T-cell (primary cell): ENCODE data around the gene TPRA1. TPM values are rescaled to one million over a fixed set of nuclear protein-coding genes. Genes with fewer than 3 reads are reported as not detected.

Source experiments
- ATAC-seq, 4 experiments: fragments of 200-7000 bp in 3 of 4; fragments of 150-1000 bp in 1 of 4; cut with Tn5 transposase; replicated peaks in 1 of 4; 1 replicate in 3 of 4; 2 replicates in 1 of 4; pipeline ENCODE4 v1.10.0; 2021; ENCODE audit warnings: moderate library complexity in 3 of 4, mild to moderate bottlenecking in 2 of 4, moderate number of reproducible peaks in 1 of 4
- CTCF ChIA-PET, 2 donors: fragments of 300-600 bp; sonication (Branson Sonifier 250); formaldehyde crosslinking; loops; one replicate each; lab custom pipeline; 2022; ENCODE audit warnings: antibody characterized with exemption in 2 of 2; lab: Charles Lee
- POLR2A ChIA-PET, 2 donors: fragments of 300-600 bp; sonication (Branson Sonifier 250); formaldehyde crosslinking; loops; one replicate each; lab custom pipeline; 2022; ENCODE audit warnings: antibody characterized with exemption in 2 of 2; lab: Charles Lee
- DNase-seq, 35 experiments: peaks; one replicate each; pipeline versions ENCODE4 v3.0.0 to v3.0.0-alpha.2; 2013 to 2023
- H3K27ac ChIP-seq: one replicate; pipeline ENCODE4 v1.5.1; 2013; ENCODE audit warnings: low read length
- H3K27me3 ChIP-seq, 2 experiments: replicated peaks in 1 of 2; 1 replicate in 1 of 2; 2 replicates in 1 of 2; pipeline versions ENCODE4 v1.6.1 to v1.7.0; 2013; ENCODE audit warnings: low read length in 1 of 2, mixed read lengths in 1 of 2; ENCODE audit not compliant: control insufficient read depth in 2 of 2, insufficient read depth in 2 of 2; ENCODE audit errors: extremely low read depth in 1 of 2
- H3K36me3 ChIP-seq, 2 donors: 1 replicate in 1 of 2; 2 replicates in 1 of 2; pipeline versions ENCODE4 v1.6.1 to v1.7.0; 2013; ENCODE audit warnings: low read length in 1 of 2; ENCODE audit not compliant: control insufficient read depth in 2 of 2, insufficient read depth in 1 of 2; ENCODE audit errors: extremely low read depth in 1 of 2
- H3K4me1 ChIP-seq, 2 experiments: 1 replicate in 1 of 2; 2 replicates in 1 of 2; pipeline versions ENCODE4 v1.6.1 to v1.7.0; 2013; ENCODE audit warnings: low read length in 2 of 2, mixed read lengths in 1 of 2; ENCODE audit not compliant: insufficient read depth in 2 of 2, control insufficient read depth in 1 of 2; ENCODE audit errors: extremely low read depth in 1 of 2
- H3K4me3 ChIP-seq, 2 donors: 1 replicate in 1 of 2; 2 replicates in 1 of 2; pipeline versions ENCODE4 v1.5.1 to v1.7.0; 2013; ENCODE audit warnings: mild to moderate bottlenecking in 2 of 2, low read length in 1 of 2, moderate library complexity in 1 of 2; ENCODE audit not compliant: control insufficient read depth in 1 of 2; ENCODE audit errors: extremely low read depth in 1 of 2
- H3K9me3 ChIP-seq: 2 replicates; pipeline ENCODE4 v1.7.0; 2013
- H3K27ac Mint-ChIP-seq, 2 donors: one replicate each; pipeline ENCODE4 v1.8.0; 2020 to 2021; ENCODE audit warnings: mild to moderate bottlenecking in 2 of 2, mixed read lengths in 2 of 2
- H3K27me3 Mint-ChIP-seq, 2 donors: one replicate each; pipeline ENCODE4 v1.8.0; 2021 to 2022; ENCODE audit warnings: mixed read lengths in 2 of 2
- H3K36me3 Mint-ChIP-seq: one replicate; pipeline ENCODE4 v1.8.0; 2021; ENCODE audit warnings: mixed read lengths
- H3K4me1 Mint-ChIP-seq, 3 donors: one replicate each; pipeline ENCODE4 v1.8.0; 2020 to 2022; ENCODE audit warnings: mixed read lengths in 3 of 3, mild to moderate bottlenecking in 1 of 3
- H3K4me3 Mint-ChIP-seq, 3 donors: one replicate each; pipeline ENCODE4 v1.8.0; 2020 to 2022; ENCODE audit warnings: mild to moderate bottlenecking in 3 of 3, mixed read lengths in 3 of 3, moderate library complexity in 3 of 3
- H3K9me3 Mint-ChIP-seq, 3 donors: one replicate each; pipeline ENCODE4 v1.8.0; 2020 to 2022; ENCODE audit warnings: mixed read lengths in 3 of 3
- WGBS: methylation state at CpG from one replicate; pipeline ENCODE4 v1.1.5; 2013; ENCODE audit warnings: missing lambda C conversion rate; ENCODE audit not compliant: insufficient coverage; 5-methylcytosine and 5-hydroxymethylcytosine counted together
- total RNA-seq, 35 experiments: library from RNA in 6 of 35; stranded (reverse) in 6 of 35; fragments of 120-200 nt in 1 of 35; gene quantifications; one replicate each; pipeline versions ENCODE4 v1.2.1 to v1.2.4 and lab custom pipeline; 2013 to 2026

Gene TPRA1
- total RNA-seq, 5 donors from 2014 or later (not counting 1 experiment from before 2014, with no cell fraction given), result 17.1 to 38.4 (median 34.6) TPM

DNA sequence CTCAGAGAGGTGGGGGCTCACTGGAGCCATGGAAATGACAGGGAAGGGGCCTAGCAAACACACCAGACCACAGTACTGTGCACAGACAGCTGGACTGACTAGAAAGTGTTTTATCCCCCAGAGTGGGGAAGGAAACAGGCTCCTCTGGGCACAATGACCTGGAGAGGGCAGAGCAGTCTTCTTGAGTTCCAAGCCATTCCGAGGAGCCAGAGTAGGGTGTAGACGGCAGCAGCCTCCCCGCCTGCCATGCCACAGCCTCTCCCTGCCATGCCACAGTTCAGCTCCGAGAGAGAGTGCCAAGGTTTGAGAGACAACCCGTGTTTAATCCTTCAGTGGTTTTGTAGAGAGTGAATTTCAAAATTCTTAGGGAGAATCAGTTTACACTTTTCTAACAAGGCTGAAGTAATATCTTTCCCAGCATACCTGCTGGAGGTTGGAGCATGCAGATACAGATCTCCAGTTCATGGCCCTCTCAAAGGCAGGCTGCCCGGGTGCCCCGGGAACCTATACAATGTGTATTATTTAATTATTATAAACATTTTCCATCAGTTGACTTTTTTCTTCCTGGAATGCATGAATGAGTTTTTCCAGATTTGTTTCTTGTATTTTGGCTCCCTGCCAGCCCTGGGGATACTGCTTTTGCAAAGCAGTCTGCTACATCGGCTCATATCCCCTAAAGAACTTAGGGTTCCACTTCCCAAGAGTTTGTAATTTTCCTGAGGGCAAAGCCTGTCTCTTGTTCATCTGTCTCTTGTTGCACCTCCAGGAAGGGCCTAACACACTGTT lies 41.7 kb upstream of the TPRA1 start:
- H3K27ac ChIP-seq, result no peak overlapping the region
- ATAC-seq (no peak), DNase-seq (no peak)
- H3K36me3 ChIP-seq, result no peaks in the 10 kb centered on the region
- ChIA-PET POLR2A (no interaction called here), CTCF (no interaction called here)
- Mint-ChIP-seq H3K9me3 (no peaks in the 10 kb centered on the region), H3K27ac (no peak overlapping the region), H3K4me3 (no peak overlapping the region), H3K4me1 (peaks cover 20 to 27% (median 25%) of the 10 kb centered on the region in 3 donors), H3K27me3 (peaks cover 21 to 46% of the 10 kb centered on the region in 2 donors), H3K36me3 (no peaks in the 10 kb centered on the region)
- peaks cover 12 to 22% of the 10 kb centered on the region in 2 experiments for H3K4me1 ChIP-seq
- no peak overlapping the region for H3K4me3 ChIP-seq
- H3K27me3 ChIP-seq, result peaks cover 5 to 28% of the 10 kb centered on the region in 2 experiments
- no peaks in the 10 kb centered on the region for H3K9me3 ChIP-seq
- WGBS, result 100% methylated on average over 2 of the region's 8 CpGs

DNA sequence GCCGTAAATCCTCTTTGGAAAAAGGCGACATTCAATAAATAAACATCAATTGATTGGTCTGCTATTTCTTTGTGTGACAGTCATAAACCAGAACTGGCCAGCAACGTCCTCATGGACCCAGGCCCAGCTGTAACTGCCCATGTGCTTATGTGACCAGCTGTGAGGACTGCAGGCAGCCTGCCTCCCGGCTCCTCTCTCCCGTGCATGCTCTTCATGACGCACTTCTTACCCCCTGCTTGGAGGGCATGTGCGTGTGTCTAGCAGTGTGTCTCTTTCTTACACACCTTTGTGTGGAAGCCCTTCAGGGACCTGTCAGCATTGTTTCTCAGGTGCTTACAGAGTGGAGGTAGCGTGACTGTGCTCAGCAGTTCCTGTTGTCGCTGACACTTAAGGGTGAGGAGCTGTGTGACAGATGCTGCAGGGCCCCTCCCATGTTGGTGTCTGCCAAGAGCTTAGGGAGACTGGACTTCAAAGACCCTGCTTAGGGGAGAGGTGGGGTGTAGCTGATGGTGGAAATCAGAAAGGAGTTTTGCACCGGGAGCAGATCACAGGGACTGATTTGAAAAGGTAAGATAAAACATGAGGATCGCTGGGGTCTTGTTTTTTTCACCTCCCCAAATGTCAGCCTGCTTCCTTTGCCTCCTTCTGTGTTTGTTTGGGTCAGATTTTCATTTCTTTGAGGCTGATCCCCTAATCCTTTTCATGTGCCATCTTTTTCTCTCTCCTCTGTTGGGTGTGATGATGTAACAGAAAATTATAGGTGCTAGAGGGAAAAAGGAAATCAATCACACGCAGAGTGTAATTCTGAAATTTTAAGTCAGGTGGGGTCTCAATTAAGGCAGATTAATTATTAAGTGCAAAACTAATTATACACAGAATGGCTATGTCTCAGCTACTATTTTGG lies 40.5 kb upstream of the TPRA1 start:
- peaks cover 5 to 28% of the 10 kb centered on the region in 2 experiments for H3K27me3 ChIP-seq
- ChIA-PET POLR2A (no interaction called here), CTCF (no interaction called here)
- no peak for DNase-seq
- no peak overlapping the region for H3K27ac ChIP-seq
- ATAC-seq, result no peak
- no peaks in the 10 kb centered on the region for H3K36me3 ChIP-seq
- no peaks in the 10 kb centered on the region for H3K36me3 Mint-ChIP-seq
- peaks cover 24 to 38% (median 36%) of the 10 kb centered on the region in 3 donors for H3K4me1 Mint-ChIP-seq
- no peaks in the 10 kb centered on the region for H3K9me3 ChIP-seq
- H3K27me3 Mint-ChIP-seq, result peaks cover 20 to 46% of the 10 kb centered on the region in 2 donors
- no peaks in the 10 kb centered on the region for H3K9me3 Mint-ChIP-seq
- H3K4me1 ChIP-seq, result peaks cover 11 to 28% of the 10 kb centered on the region in 2 experiments
- H3K27ac Mint-ChIP-seq, result no peak overlapping the region
- peak overlapping the region in 2 of 3 donors; percentile 60 to 96 for H3K4me3 Mint-ChIP-seq
- WGBS, result 94% methylated on average over 7 of the region's 12 CpGs
- no peak overlapping the region for H3K4me3 ChIP-seq

DNA sequence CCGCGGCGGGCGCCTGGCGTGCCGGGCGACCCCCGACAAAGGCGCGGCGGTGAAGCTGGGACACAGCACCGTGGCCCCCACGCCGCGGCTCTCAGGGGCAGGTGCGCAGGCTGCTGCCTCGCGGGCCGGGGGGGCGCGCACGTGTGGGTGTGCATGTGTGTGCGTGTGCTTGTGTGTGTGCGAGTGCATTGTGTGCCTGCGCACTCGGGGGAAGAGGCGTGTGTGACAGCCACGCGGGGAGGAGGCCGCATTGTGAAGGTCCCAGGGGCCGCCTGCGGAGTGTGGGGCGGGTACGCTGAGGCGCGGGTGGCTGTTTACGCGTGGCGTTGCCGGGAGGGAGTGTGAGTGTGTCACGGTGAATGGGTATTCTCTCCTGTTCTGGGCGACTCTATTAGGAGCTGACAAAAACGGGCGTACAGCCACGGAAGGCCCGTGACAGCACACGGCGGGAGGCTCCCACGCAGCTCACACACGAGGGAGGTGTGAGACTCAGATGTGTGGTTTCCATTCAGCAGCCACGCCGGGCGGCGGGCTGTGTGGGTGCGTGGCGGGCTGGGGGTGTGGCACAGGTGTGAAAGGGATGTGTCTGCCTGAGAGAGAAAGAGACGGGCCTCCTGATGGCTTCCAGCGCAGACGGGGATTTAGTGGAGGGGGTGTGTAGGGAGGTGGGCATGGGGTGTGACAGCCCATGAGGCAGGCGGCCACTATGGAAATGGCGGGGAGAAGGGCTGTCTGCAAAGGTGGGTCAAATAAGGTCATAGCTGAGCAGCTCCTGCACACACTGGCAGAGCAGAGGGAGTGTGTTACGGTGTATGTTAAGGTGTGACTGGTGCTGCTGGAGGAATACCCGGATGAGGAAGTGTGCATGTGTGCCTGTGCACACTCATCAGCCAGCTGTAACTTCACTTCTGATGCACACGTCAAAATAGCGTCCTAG lies 39.2 kb upstream of the TPRA1 start:
- Histone ChIP-seq H3K4me1 (peaks cover 11 to 28% of the 10 kb centered on the region in 2 experiments), H3K27ac (no peak overlapping the region), H3K4me3 (peak overlapping the region; percentile 47 to 64), H3K36me3 (no peaks in the 10 kb centered on the region), H3K9me3 (no peaks in the 10 kb centered on the region), H3K27me3 (peaks cover 5 to 28% of the 10 kb centered on the region in 2 experiments)
- peak overlapping the region; percentile 25 to 52 for H3K27ac Mint-ChIP-seq
- DNase-seq (peak in 30 of 35 experiments; percentile 13 to 67 (median 28)), ATAC-seq (peak; percentile 50 to 63 (median 57))
- H3K4me3 Mint-ChIP-seq, result peak overlapping the region; percentile 84 to 96 (median 85)
- H3K4me1 Mint-ChIP-seq, result peaks cover 24 to 38% (median 38%) of the 10 kb centered on the region in 3 donors
- WGBS, result 10% methylated on average over 54 of the region's 65 CpGs
- H3K9me3 Mint-ChIP-seq, result no peaks in the 10 kb centered on the region
- POLR2A ChIA-PET, result no interaction called here
- no peaks in the 10 kb centered on the region for H3K36me3 Mint-ChIP-seq
- CTCF ChIA-PET, result no interaction called here
- H3K27me3 Mint-ChIP-seq, result peaks cover 16 to 39% of the 10 kb centered on the region in 2 donors

DNA sequence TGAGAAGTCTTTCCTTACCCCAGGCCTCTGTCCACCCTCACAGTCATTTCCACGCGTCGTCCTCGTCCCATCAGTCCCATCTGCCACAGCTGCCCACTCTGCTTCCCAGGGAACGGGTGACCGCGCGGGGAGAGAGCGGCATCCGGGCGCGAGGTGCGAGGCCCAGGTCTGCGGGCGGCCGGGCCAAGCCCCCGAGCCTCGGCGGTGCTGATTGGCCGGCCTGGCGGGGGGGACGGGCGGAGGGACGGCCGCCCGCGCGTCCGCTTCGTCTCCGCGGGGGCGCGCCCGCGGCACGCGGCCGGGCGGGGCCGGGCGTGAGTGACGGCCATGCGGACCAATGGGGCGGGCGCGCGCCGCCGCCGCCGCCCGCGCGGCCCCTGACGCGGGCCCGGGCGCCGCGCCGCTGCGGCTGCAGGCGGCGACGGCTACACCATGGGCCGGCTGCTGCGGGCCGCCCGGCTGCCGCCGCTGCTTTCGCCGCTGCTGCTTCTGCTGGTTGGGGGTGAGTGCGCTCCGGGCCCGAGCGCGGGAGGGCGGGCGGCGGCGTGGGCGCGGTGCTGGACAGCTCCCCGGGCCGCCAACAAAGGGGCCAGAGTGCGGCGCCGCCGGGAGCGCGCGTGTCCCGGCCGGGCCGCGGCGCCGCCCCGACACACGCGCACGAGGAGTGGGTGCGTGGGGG lies 38.4 kb upstream of the TPRA1 start, which contains the start of gene PODXL2:
Gene PODXL2, plus strand, starts transcription at position 398 of the 679 bp plus-strand sequence. Its CDS starts 35 bp downstream, at position 433.
- DNase-seq (peak in 17 of 35 experiments; percentile 4 to 67 (median 18)), ATAC-seq (peak; percentile 52 to 68 (median 64))
- Histone ChIP-seq H3K27ac (no peak within 1 kb of the TSS), H3K4me1 (peaks cover 11 to 28% of the 10 kb centered on the region in 2 experiments), H3K36me3 (no peaks in the 10 kb centered on the region), H3K27me3 (peaks cover 5 to 28% of the 10 kb centered on the region in 2 experiments), H3K9me3 (no peaks in the 10 kb centered on the region), H3K4me3 (peak within 1 kb of the TSS; percentile 47 to 64)
- POLR2A ChIA-PET, result no interaction called here
- Mint-ChIP-seq H3K36me3 (no peaks in the 10 kb centered on the region), H3K27ac (peak within 1 kb of the TSS; percentile 25 to 52), H3K9me3 (no peaks in the 10 kb centered on the region), H3K4me3 (peak within 1 kb of the TSS; percentile 84 to 96 (median 85)), H3K27me3 (peaks cover 16 to 38% of the 10 kb centered on the region in 2 donors), H3K4me1 (peaks cover 24 to 38% (median 38%) of the 10 kb centered on the region in 3 donors)
- 8% methylated on average over 103 of the region's 105 CpGs for WGBS
- CTCF ChIA-PET, result no interaction called here

DNA sequence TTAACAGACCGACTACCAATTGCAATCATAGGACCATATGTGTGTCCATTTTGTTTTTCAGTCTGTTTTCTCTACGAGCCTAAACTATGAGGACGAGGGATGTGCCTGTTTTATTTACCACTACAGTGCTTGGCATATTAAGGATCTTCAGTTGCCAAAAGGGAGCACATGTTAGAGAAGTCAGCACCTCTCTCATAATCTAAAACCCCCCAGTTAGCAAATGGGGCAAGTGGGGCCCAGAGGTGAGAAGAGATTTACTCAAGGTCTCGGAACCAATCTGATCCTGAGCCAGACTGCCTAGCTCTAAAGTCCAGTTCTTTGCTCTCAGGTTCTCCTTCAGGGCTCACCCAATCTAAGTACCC lies 37.9 kb upstream of the TPRA1 start:
- peak overlapping the region; percentile 78 to 83 (median 80) for H3K4me3 Mint-ChIP-seq

More for the DNA sequence above, 37.9 kb upstream of the TPRA1 start:
- Histone ChIP-seq H3K27me3 (peaks cover 5 to 28% of the 10 kb centered on the region in 2 experiments), H3K4me3 (peak overlapping the region in 1 of 2 donors; percentile 32), H3K4me1 (peaks cover 11 to 28% of the 10 kb centered on the region in 2 experiments), H3K27ac (no peak overlapping the region), H3K9me3 (no peaks in the 10 kb centered on the region), H3K36me3 (no peaks in the 10 kb centered on the region)
- WGBS, result no CpG with 5 or more reads among the region's 4 CpGs
- peak in 1 of 4 experiments; percentile 3 for ATAC-seq
- POLR2A ChIA-PET, result no interaction called here
- no peak for DNase-seq
- Mint-ChIP-seq H3K27me3 (peaks cover 13 to 32% of the 10 kb centered on the region in 2 donors), H3K36me3 (no peaks in the 10 kb centered on the region), H3K4me1 (peaks cover 24 to 38% (median 38%) of the 10 kb centered on the region in 3 donors), H3K27ac (peak overlapping the region in 1 of 2 donors; percentile 22), H3K9me3 (no peaks in the 10 kb centered on the region)
- CTCF ChIA-PET, result interaction anchor here in 1 of 2 donors (0.6 kb wide), 1 partner anchor 89 kb away, joined by 8 read pairs; no protein-coding TSS in a partner anchor
